ENCODE data around the gene TSPAN18. TPM values are rescaled to one million over a fixed set of nuclear protein-coding genes. Genes with fewer than 3 reads are reported as not detected.
A peak's percentile ranks its signal among the peaks of the same experiment; 100 is the strongest.

TSPAN18 gene
- total RNA-seq, 1 experiment from 2014 or later = 0.57 TPM

DNA sequence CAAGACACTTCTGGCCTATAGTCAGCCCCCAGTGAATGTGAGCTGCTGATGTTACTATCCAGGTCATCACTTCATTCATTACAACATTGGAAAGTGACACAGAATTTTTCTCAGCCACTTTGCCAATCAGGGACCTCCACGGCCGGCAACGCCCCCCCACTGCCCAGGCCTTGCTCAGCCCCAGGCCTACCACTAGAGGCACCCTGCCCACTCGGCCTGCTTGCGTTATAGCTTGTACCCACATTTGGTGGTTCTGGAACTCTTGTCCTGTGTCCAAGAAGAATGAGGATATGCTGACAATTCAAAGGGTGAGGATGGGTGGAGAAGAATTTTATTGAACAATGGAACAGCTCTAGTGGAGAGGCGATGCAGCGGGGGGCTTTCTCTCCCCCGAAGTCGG is 96.2 kb downstream of the TSPAN18 start:
- DNase-seq (ENCODE audit: low read depth) = no peak

- no peak for DNase-seq (ENCODE audit: low read depth)
Observed at GRCh38 chr11:44823868-44824267, 97.1 kb downstream of the TSPAN18 start.

DNA sequence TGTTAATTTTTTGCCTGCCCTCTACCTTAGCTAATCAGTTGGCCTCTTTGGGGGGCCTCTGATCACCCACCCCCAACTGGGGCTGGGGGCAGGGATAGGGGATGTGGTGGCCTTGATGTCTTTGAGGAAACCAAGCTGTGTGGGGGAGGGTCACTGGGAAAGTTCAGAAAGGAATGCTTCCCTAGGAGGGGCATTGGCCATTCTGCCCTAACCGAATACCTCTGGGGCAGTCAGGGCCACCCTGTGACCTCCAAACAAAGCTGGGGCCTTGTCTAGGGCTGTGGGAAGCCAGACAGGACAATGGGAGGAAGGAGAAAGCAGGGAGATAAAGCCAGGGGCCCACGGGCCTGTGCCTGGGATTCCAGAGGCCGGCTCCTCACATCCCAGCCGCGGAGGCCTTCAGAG is 97.5 kb downstream of the TSPAN18 start:
- DNase-seq (ENCODE audit: low read depth) = no peak

- DNase-seq (ENCODE audit: low read depth) = no peak
Observed at GRCh38 chr11:44825058-44825785, 98.5 kb downstream of the TSPAN18 start.

DNA sequence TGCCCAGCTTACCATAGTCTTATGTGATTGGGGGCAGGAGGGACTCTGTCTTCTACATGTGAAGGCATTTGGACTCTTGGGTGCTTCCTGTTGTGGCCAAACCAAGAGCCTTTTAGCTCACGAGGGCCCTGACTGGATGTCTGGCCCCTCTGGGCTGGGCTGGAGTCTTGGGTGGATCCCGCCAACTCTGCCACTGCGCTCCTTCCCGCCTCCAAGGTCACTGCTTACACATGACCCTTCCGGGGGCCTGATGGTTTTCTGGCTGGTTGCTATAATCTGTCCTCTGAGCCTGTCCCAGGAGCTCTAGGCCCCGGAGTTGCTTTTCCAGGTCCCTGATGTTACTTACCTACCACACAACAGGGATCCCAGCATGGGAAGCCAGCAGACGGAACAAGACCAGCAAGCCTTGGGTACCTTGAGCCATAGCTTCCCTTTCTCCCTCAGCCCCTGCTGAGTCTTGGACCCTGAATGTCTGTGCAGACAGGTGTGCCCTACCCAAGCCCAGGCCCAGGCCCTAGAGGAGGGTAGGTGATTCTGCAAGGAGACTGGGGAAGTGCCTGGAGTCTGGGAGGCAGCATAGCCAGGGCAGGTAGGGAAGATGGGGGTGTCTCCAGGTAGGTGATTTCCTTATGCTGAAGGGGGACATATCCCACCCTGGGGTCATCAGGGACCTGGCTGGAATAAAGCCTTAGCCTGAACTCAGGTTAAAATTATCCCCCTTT is 100.3 kb downstream of the TSPAN18 start:
- no peak for DNase-seq (ENCODE audit: low read depth)

DNA sequence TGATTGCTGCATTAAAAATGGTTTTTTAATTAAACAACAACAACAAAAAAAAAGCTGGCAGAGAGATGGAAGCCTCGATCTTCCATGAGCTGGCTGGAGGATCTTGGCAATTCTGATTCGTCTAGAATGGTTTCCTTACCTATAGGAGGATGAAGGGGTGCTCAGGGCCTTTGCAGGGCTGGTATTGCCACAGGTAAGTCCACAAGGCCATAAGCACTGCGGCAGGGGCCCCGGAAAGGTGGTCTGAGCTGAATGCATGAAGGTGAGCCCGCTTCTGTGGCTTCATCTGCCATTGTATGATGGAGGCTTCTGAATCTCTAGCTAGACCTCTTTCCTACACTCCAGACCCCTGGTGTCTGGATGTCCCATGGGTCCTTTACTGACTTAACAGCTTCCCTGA is 101.5 kb downstream of the TSPAN18 start:
- DNase-seq (ENCODE audit: low read depth) = no peak

DNA sequence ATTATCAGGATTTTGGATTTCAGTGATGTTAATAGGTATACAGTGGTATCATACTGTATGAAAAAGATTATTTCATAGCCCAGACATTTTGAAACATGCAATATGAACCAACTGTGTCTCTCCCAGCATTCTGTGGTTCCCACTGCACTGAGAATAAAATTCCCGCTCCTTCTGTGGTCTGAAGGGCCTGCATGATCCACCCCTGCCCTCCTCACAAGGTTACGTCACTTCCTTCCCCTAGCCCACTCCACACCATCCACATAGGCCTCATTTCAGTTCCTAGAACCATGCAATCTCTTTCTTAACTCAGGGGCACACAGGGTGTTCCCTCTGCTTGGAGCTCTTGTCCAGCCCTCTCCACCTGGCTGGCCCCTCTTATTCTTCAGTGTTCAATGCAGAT is 103.1 kb downstream of the TSPAN18 start:
- DNase-seq (ENCODE audit: low read depth) = no peak

- DNase-seq (ENCODE audit: low read depth) = peak; percentile 24
Observed at GRCh38 chr11:44831605-44832394, 105.0 kb downstream of the TSPAN18 start.

DNA sequence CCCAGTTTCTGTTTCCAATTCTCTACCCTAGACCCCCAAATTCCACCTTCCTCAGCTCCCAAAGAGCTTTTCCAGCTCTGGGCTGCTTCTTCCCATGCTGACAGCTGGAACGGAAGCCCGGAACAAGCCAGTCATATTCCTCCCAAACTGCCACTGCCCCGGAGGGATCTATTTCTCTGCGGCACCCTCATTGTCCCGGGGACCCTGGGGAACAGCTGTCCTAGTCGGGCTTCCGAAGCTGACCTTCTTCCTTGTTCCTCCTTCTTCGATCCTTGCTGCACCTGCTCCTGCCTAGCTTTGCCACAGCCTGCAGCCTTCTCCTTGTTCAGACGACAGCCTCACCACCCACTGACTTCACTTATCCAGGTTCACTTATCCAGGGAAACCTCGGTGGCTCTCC is 105.7 kb downstream of the TSPAN18 start:
- no peak for DNase-seq (ENCODE audit: low read depth)

GRCh38 chr11:44833221-44833876 is 106.6 kb downstream of the TSPAN18 start:
- no peak for DNase-seq (ENCODE audit: low read depth)

- no peak for DNase-seq (ENCODE audit: low read depth)
Observed at GRCh38 chr11:44833877-44834452, 107.2 kb downstream of the TSPAN18 start.

DNA sequence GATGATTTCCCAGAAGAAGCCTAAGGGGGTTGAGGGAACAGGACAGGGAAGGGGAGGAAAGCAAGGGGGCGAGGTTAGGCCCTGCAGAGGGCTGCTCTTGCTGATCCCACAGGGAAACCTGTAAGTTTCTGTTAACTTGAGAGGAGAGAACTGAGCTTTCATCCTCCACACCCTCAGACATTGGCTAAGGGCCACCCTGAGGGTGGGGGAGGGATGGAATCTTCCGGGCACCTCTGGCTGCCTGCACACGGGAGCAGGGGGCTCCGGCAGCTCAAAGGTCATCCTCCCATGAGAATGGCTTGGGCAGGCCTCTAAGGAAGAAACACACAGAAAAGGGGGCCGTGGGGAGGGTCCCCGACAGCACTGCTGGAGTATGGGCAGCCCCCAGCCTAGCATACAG is 108.1 kb downstream of the TSPAN18 start:
- DNase-seq (ENCODE audit: low read depth) = no peak

- DNase-seq (ENCODE audit: low read depth) = no peak
Observed at GRCh38 chr11:44835296-44835695, 108.5 kb downstream of the TSPAN18 start.

- DNase-seq (ENCODE audit: low read depth) = no peak
Observed at GRCh38 chr11:44835938-44836337, 109.2 kb downstream of the TSPAN18 start.

- DNase-seq (ENCODE audit: low read depth) = no peak
Observed at GRCh38 chr11:44837661-44838060, 110.9 kb downstream of the TSPAN18 start.

DNA sequence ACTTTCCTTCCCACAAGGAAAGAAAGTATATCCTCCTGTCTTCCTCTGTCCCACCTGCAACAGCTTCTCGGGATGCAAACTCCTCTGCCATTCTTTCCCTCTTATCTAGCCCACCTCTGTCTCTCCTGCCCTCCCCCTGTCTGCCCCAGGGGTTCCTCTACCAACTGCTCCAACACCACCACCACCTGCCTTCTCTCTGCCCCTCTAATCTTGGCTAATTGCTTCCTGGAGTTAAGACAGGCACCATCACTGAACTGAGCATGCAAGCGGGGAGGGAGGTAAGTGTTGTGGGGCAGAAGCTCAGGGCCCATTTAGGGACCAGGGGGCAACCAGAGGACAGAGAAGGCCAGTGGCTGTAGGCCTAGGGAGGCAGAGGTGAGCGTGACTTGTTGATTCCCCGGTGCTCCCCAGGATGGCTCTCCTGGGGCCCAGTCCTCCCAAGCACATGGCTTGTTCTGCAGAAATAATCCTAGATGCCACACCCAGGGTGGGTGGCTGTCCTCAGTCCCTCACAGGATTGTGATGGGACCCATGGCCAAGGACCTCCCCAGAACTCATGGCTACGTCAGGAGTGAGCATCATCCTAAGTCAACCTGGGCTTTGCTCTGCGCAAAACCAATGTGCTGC is 112.8 kb downstream of the TSPAN18 start:
- DNase-seq (ENCODE audit: low read depth) = no peak

DNA sequence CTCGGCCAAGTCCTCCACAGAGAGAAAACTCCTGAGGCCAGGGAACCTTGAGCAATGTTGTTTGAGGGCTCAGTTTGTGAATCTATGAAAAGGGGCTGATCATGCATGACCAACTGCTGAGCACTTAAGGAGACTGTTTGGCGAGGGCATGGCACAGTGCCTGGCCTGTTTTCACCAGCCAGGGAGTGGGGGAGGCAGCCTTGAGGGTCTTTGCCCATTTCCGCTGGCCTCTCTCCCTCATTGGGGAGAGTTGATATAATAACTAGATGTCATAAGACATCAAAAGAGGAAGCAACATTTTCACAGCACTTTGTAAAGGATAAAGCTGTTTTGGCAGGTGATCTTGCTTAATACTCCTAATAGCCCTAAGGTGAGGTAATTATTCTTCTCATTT is 113.3 kb downstream of the TSPAN18 start:
- DNase-seq (ENCODE audit: low read depth) = no peak

GRCh38 chr11:44840521-44841251 is 113.9 kb downstream of the TSPAN18 start:
- no peak for DNase-seq (ENCODE audit: low read depth)

GRCh38 chr11:44842220-44842619 is 115.5 kb downstream of the TSPAN18 start:
- DNase-seq (ENCODE audit: low read depth) = no peak

GRCh38 chr11:44846852-44847251 is 120.1 kb downstream of the TSPAN18 start:
- DNase-seq (ENCODE audit: low read depth) = no peak

DNA sequence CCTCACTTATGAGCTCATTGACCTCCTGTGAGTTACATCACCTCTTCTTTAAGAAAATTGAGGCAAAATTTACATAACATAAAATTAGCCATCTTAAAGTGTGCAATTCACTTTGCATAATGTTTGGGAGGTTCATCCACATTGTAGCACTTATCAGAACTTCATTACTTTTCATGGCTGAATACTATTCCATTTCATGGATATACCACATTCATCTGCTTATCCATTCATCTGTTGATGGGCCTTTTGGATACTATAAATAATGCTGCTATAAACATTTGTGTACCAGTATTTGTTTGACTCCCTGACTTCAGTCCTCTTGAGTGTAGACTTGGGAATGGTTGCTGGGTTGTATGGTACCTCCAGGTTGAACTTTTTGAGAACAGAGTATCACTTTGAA is 120.6 kb downstream of the TSPAN18 start:
- DNase-seq (ENCODE audit: low read depth) = no peak

All from Daoy (cell line).